Stimulated activated CD4-positive, alpha-beta T cell treated with anti-CD3 and anti-CD28 coated beads, TNF-alpha, amount 100 ng/mL, for 24 hours (primary cell): ENCODE data around the gene CTNNA3.

Experiments used
- DNase-seq, 3 experiments: peaks; one replicate each; pipeline ENCODE4 v3.0.0-alpha.2; 2020; ENCODE audit warnings: low read depth in 3 of 3

CTNNA3 gene

DNA sequence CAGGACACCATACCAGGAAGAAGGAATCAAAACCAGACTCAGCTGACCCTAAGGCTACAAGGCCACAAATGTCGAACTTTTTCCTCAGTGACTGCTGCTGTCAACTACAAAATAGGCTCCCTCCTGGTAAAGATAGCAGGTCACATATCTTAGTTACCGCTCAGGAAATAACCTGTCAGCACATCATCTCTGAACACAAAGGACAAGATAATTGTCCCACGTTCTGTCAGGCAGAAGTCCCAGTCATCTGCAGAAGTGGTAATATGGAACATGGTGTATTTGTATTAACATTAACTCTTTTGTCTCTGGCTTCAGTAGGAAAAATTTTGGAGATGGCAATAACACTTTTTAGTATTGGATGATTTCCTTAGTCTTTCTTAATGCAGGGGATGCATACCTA is 1400.4 kb downstream of the CTNNA3 start:
- no peak for DNase-seq

GRCh38 chr10:66294538-66294937 is 1401.5 kb downstream of the CTNNA3 start:
- no peak for DNase-seq

- no peak for DNase-seq
Measured at GRCh38 chr10:66292922-66293321, 1403.1 kb downstream of the CTNNA3 start.

DNA sequence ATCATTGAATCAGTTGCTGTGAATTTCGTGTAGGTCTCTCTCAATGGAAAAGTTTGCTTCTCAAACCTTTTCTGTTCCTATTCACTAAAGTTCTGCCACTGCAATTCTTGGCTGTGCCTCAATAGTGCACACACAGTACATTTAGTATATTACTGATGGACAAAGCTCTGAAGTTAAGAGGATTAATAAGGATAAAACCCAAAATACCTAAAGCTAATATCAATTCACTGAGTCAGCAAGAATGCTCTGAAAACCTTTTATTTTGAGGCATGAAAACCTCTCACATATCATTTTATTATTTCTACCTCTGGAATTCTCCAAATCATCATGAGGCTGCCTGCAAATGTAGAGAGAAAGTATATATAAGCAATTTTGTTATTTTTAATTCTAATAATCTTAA is 1403.5 kb downstream of the CTNNA3 start:
- no peak for DNase-seq

GRCh38 chr10:66291133-66291532 is 1404.9 kb downstream of the CTNNA3 start:
- no peak for DNase-seq

DNA sequence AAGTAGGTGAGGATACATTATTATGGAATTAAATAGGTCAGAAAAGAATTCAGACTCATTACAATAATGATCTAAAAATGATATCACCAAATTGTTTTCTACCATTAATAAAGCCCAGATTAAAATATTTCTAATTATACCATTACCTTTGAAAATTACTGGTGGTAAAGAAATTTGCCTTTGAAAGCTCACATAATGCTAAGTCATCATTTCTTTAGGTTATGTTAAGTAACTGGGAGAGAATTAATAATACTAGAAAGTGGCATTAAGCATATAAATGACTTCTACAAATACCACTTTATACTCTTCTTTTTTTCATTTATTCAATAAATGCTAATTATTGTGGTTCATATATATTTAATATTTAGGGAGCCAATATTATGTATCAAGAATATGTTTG is 1411.4 kb downstream of the CTNNA3 start:
- no peak for DNase-seq

DNA sequence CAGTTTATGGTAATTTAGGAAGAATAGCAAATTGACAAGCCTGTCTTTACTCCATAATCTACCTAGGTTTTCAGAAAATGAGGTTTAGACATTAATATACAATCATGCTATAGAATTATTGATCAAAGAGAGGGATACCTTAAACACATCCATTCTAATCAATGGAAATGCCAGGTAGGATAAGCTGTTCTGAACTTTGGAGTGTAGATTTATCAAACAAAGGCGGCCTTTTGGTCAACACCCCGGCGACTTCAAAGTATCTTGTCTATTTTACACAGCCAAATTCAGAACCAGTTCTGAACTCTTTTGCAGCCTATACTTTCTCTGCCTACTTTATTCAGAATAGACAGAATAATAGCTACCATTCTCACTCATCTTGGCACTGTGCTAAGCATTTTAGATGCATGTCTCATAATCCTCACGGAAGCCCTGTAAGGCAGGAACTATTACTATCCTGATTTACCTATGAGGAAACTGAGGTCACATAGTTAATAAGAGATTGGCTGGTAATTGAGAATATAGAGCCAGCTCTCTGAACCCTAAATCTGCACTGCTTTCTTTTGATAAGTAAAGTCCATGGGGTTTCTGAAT is 1412.0 kb downstream of the CTNNA3 start:
- DNase-seq = no peak

DNA sequence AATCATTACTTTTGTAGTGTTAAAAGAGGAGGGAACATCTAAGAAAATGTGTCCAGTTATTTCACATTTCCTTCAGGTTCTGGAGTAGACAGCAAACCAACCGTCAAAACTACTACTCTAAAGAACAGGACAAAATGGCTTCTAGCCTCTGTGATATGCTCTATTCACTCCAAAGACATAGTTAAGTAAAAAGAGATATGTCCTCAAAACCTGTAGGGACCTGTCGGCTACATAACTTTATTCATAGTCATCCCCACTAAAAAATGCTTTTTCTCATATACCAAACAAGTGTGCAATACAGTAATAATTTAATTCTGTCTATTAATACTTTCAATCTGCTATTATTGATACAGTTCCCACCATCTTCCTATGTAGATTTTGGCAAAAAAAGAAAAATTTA is 1412.9 kb downstream of the CTNNA3 start:
- no peak for DNase-seq

DNA sequence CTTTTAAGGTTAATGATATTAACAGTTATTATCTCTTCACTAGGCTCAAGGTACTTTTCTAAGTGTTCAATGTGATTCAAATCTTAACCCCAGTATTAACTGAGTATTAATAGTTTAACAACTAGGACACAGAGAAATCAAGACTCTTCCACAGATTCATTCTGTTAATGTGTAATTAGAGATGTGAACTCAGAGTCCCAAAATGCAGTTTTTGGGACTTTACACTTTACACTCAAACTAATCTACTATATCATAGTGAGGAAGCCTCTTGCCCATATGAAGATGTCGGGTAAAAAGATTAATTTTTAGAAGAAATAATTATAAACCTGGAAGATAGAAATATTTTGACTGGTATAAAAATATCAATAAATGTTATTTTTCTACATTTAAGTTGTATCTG is 1414.7 kb downstream of the CTNNA3 start:
- no peak for DNase-seq

- no peak for DNase-seq
Measured at GRCh38 chr10:66277481-66277880, 1418.5 kb downstream of the CTNNA3 start.

DNA sequence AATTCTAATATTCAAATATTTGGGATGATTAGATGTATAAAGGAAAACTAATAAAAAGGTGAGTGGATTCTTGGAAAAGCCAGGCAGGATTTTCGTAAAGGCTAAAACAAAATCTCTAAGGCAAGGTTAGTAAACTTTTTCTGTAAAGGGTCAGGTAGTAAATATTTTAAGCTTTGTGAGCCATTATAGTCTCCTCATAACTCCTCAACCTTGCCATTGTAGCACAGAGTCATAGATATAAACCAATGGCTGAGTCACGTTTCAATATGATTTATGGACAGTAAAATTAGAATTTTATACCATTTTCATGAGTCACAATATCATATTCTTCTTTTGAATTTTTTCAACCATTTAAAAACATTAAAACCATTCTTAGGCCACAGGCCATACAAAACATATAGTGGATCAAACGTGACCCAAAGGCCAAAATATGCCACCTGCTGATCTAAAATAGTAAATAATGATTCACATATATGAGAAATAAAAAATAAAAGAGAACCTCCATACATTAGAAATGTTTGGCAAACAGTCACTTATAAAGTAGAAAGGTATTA is 1422.0 kb downstream of the CTNNA3 start:
- no peak for DNase-seq

GRCh38 chr10:66265398-66265797 is 1430.6 kb downstream of the CTNNA3 start:
- no peak for DNase-seq

- no peak for DNase-seq
Measured at GRCh38 chr10:66259836-66260235, 1436.2 kb downstream of the CTNNA3 start.

- no peak for DNase-seq
Measured at GRCh38 chr10:66258693-66259092, 1437.3 kb downstream of the CTNNA3 start.

DNA sequence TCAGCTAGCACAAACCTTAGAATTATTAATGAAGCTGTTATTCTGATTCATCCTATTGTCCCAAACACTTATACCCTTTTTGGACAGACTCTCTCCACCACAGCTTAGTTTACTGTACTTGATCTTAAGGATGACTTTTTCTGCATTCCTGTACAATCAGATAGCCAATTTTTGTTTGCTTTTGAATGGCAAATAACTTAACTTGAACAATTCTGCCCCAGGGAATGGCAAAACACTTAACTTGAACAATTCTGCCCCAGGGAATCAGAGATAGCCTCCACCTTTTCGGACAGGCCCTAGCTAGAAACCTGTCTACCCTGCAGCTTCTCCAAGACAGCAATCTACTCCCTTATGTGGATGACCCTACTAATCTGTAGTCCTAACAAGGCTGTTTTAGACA is 1438.2 kb downstream of the CTNNA3 start:
- no peak for DNase-seq

DNA sequence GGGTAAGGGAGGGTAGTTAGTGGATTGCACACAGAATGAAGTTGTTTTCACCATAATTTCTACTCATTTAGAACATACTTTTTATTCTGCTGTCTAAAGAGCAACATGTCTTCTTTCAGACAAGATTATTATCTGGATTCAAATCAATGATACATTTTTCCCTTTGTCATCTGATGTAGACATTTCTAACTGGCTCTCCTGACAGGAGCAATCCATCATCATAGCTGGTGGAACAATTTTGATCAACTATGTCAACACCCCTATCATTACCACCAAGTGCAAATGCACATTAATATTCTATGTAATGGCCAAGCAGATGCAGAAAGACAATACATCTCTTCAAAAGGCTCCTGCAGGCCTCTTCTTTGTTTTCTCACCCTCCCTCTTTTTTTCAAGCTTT is 1443.0 kb downstream of the CTNNA3 start:
- no peak for DNase-seq

DNA sequence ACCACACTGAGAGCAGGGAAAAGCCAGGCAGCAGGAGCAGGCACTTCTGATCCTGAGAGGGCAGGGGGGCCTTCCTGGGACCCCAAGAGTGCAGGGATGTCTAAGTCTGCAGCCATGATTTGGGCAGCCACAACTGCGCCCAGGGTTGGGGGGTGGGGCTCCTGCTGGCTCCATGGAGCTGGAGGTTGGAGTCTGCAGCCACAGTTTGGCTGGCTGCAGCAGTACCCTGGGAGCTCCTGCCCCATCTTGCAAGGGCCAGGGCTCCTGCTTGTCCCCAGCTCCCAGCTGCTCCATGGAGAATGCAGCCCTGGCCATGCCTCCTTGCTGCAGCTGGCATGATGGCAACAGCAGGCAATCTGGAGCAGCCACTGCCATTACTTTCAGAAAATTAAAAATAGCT is 1449.8 kb downstream of the CTNNA3 start:
- no peak for DNase-seq

GRCh38 chr10:66244953-66245352 is 1451.0 kb downstream of the CTNNA3 start:
- DNase-seq = no peak

DNA sequence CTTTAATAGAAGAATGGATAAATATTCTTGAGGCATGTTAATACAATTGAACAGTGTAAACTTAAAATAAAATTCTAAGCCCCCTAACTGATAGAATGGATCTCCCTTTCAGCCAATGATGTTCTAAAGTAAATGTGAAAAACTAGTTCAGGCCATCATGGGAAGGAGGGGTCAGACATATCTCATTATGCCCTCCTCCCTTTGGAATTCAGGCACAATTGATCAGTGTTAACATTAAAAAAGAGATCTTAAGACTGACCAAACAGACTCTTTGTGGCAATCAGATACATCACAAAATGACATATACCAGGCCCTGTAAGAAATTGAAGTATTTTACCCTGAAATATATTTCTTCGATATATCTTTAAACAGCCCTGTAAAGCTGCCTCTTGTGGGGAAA is 1453.1 kb downstream of the CTNNA3 start:
- DNase-seq = no peak

GRCh38 chr10:66239062-66239461 is 1456.9 kb downstream of the CTNNA3 start:
- no peak for DNase-seq

GRCh38 chr10:66238343-66238742 is 1457.7 kb downstream of the CTNNA3 start:
- DNase-seq = no peak

GRCh38 chr10:66234872-66235271 is 1461.1 kb downstream of the CTNNA3 start:
- DNase-seq = no peak

DNA sequence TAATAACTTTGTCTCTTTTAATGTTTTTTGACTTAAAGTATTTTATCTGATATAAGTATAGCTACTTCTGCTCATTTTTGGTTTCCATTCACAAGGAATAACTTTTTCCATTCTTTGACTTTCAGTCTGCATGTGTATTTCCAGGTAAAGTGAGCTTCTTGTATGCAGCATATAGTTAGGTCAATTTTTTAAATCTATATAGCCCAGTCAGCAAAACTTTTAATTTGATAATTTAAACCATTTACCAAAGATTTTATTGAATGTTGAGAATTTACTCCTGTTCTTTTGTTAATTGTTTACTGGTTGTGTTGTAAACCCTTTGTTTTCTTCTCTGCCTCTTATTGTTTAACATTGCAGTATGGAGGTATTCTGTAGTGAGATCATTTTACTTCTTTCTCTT is 1467.1 kb downstream of the CTNNA3 start:
- DNase-seq = no peak

- DNase-seq = no peak
Measured at GRCh38 chr10:66223656-66224055, 1472.3 kb downstream of the CTNNA3 start.
